ENCODE data around the gene SUCLG1. TPM values are rescaled to one million over a fixed set of nuclear protein-coding genes. Genes with fewer than 3 reads are reported as not detected.

The SUCLG1 gene
- total and polyA plus RNA-seq, 2 of the 4 experiments (the other 2 are of a cell fraction) = 50.5 to 52.7 TPM

- Histone ChIP-seq H2BK120ac (ENCODE audit: low read depth, low read length) (no peak overlapping the region), H2BK15ac (ENCODE audit: low read depth, low read length) (no peak overlapping the region), H3K56ac (ENCODE audit: extremely low read depth, insufficient read depth, low read length) (no peak overlapping the region), H3K14ac (replicated peaks; ENCODE audit: low read depth, low read length) (no peak overlapping the region), H3K4me3 (ENCODE audit: insufficient read depth, low read depth, low read length) (no peak overlapping the region), H3K27me3 (ENCODE audit: control insufficient read depth, insufficient read depth, low read length) (no peaks in the 10 kb centered on the region), H4K91ac (ENCODE audit: insufficient read depth, low read depth, low read length) (no peak overlapping the region), H3K4ac (ENCODE audit: low read depth, low read length) (no peak overlapping the region), H3K79me1 (ENCODE audit: low read depth in 1 of 2, low read length in 2 of 2) (peaks cover 33 to 63% of the 10 kb centered on the region in 2 experiments), H3K4me1 (ENCODE audit: control insufficient read depth, insufficient read depth, low read length) (0 out of 2 replicates have a peak, but pooled peaks cover 3% of the 10 kb centered on the region), H3K27ac (ENCODE audit: insufficient read depth, low read length) (no peak overlapping the region), H2BK20ac (ENCODE audit: low read depth, low read length) (no peak overlapping the region), H4K20me1 (ENCODE audit: insufficient read depth, low read length) (peaks cover 17% of the 10 kb centered on the region), H4K5ac (ENCODE audit: low read depth, low read length) (no peak overlapping the region), H3K9ac (ENCODE audit: low read depth, low read length) (no peak overlapping the region), H3K23ac (ENCODE audit: low read depth, low read length) (no peak overlapping the region), H2BK5ac (ENCODE audit: low read depth, low read length, poor library complexity, severe bottlenecking) (no peak overlapping the region), H3K18ac (ENCODE audit: low read depth, low read length) (no peak overlapping the region), H4K8ac (ENCODE audit: low read depth in 2 of 2, low read length in 2 of 2) (no peak overlapping the region), H3K4me2 (ENCODE audit: low read depth, low read length) (no peak overlapping the region), H2AK9ac (replicated peaks; ENCODE audit: low read depth, low read length, poor library complexity) (no peak overlapping the region), H3K9me3 (ENCODE audit: control insufficient read depth, insufficient read depth, low read length) (no peaks in the 10 kb centered on the region), H2AFZ (replicated peaks; ENCODE audit: low read length, poor library complexity) (no peak overlapping the region), H3K36me3 (ENCODE audit: control insufficient read depth, insufficient read depth, low read length) (0 out of 2 replicates have a peak, but pooled peaks cover 1% of the 10 kb centered on the region), H2AK5ac (ENCODE audit: low read depth, low read length) (no peak overlapping the region), H3K9me1 (ENCODE audit: insufficient read depth, low read length) (peaks cover 4% of the 10 kb centered on the region)
- intact Hi-C loops (cut with micrococcal nuclease) (no loop called here), dilution Hi-C loops (cut with HindIII; ENCODE audit: low sequenced_read_pairs, unreplicated experiment) (no loop called here), in situ Hi-C loops (cut with MboI; ENCODE audit: low sequenced_read_pairs) (no loop called here)
- WGBS, 2 experiments (ENCODE audit: extremely low coverage in 2 of 2, insufficient read length in 1 of 2) = no CpG with 5 or more reads among the region's 3 CpGs
- no peak for DNase-seq
- ChIA-PET CTCF (interaction anchor here (0.6 kb wide), 1 partner anchor 1971 kb away, joined by 3 read pairs; no protein-coding TSS in a partner anchor), POLR2A (ENCODE audit: unreplicated experiment) (no interaction called here)
- BruUV-seq (replicated peaks) = no TSS peak
- no peak for ATAC-seq (ENCODE audit: low read depth)
- no peak for TF ChIP-seq USF2 (IDR thresholded peaks at IDR 0.05; ENCODE audit: low read depth, low read length)
- TF ChIP-seq BHLHE40 (IDR thresholded peaks at IDR 0.05; ENCODE audit: low read depth, low read length) = no peak
- TF ChIP-seq NFE2L2 (IDR thresholded peaks at IDR 0.05; ENCODE audit: low read depth, low read length) = no peak
- TF ChIP-seq RFX5 (IDR thresholded peaks at IDR 0.05; ENCODE audit: low read depth, low read length) = no peak
- no peak for TF ChIP-seq SMC3 (IDR thresholded peaks at IDR 0.05; ENCODE audit: low read depth, low read length)
- TF ChIP-seq CHD1 (IDR thresholded peaks at IDR 0.05; ENCODE audit: low read depth, low read length) = no peak
- no peak for TF ChIP-seq MXI1 (IDR thresholded peaks at IDR 0.05; ENCODE audit: borderline replicate concordance, low read depth, low read length)
Observed at GRCh38 chr2:84452624-84453023, 6.5 kb downstream of the SUCLG1 start.

Measured in IMR-90 (cell line).